ENCODE results near the gene COBLL1.
A peak's percentile ranks its signal among the peaks of the same experiment; 100 is the strongest.

Gene COBLL1

DNA sequence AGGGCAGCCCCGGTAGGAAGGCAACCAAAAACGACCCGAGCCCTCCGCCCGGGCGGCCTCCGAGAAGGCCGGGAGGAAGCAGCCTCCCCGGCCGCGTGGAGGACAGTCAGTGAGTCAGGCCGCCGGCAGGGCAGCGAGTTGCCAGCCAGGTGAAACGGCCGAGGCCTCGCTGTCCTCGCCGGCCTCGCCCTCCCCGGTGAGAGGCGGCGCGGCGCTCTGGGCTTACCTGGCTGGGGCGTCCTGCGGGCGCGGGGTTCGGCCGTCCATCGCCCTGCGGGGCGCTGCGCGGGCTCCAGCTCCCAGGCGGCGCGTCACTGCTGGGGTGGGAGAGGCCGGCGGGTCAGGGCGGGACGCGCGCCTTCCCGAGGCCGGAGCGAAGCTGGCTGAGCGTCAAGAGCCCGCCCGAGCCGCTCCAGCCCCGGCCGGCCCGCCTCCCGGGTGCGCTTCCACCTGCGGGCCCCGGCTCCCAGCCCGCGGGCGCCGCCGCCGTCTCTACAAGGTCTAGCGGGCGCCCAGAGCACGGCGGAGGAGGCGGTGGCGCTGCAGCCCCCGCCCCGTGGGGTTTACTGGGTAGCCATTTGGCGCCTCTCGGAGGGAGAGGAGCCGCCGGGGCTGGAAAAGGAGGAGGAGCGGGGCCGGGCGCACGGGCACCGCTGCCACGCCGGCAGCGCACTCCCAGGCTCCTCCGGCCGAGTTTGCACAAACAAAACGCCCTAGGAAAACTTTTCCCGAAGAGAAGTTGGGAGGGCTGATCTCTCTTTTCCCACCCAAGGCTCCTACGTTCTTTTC lies 499 bp downstream of the COBLL1 start:
- DNase-seq (ENCODE audit: low read depth), result peak; percentile 21
- TF ChIP-seq, protein P1, sequence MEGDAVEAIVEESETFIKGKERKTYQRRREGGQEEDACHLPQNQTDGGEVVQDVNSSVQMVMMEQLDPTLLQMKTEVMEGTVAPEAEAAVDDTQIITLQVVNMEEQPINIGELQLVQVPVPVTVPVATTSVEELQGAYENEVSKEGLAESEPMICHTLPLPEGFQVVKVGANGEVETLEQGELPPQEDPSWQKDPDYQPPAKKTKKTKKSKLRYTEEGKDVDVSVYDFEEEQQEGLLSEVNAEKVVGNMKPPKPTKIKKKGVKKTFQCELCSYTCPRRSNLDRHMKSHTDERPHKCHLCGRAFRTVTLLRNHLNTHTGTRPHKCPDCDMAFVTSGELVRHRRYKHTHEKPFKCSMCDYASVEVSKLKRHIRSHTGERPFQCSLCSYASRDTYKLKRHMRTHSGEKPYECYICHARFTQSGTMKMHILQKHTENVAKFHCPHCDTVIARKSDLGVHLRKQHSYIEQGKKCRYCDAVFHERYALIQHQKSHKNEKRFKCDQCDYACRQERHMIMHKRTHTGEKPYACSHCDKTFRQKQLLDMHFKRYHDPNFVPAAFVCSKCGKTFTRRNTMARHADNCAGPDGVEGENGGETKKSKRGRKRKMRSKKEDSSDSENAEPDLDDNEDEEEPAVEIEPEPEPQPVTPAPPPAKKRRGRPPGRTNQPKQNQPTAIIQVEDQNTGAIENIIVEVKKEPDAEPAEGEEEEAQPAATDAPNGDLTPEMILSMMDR (IDR thresholded peaks at IDR 0.05; ENCODE audit: low read depth, low read length), result no peak
- TF ChIP-seq MYC (IDR thresholded peaks at IDR 0.05; ENCODE audit: low read depth, low read length) (no peak), POLR2A (IDR thresholded peaks at IDR 0.05; ENCODE audit: extremely low read depth, insufficient read length) (no peak), MAX (IDR thresholded peaks at IDR 0.05; ENCODE audit: low read depth, low read length) (no peak)
- no peak overlapping the region for H3K4me3 ChIP-seq (ENCODE audit: low read depth, low read length)

DNA sequence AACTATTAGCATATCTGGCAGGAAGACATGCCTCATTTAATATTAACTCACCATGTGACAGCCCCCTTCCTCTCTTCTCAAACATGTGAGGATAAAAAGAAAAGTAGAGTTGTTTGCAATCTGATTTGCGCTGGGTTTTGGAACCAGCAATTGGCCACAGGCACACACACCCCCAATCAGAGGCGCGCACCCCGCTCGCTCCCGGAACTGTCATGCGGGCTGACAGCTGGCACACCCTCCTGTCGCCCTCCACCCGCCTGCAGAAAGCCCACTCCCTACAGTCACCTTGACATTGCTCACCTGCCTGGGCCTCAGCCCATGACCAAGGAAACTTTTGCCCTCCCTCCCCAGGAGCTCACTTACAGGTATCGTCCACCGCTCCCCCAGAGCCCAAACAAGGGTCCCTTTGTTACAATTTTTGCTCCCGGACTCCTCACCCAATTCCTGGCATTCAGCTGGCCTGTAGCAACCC lies 1.1 kb downstream of the COBLL1 start:
- TF ChIP-seq MAX (IDR thresholded peaks at IDR 0.05; ENCODE audit: low read depth, low read length), result no peak
- TF ChIP-seq POLR2A (IDR thresholded peaks at IDR 0.05; ENCODE audit: extremely low read depth, insufficient read length), result no peak
- TF ChIP-seq MYC (IDR thresholded peaks at IDR 0.05; ENCODE audit: low read depth, low read length), result no peak
- TF ChIP-seq, protein P1 (IDR thresholded peaks at IDR 0.05; ENCODE audit: low read depth, low read length), result no peak
- H3K4me3 ChIP-seq (ENCODE audit: low read depth, low read length), result no peak overlapping the region
- no peak for DNase-seq (ENCODE audit: low read depth)

DNA sequence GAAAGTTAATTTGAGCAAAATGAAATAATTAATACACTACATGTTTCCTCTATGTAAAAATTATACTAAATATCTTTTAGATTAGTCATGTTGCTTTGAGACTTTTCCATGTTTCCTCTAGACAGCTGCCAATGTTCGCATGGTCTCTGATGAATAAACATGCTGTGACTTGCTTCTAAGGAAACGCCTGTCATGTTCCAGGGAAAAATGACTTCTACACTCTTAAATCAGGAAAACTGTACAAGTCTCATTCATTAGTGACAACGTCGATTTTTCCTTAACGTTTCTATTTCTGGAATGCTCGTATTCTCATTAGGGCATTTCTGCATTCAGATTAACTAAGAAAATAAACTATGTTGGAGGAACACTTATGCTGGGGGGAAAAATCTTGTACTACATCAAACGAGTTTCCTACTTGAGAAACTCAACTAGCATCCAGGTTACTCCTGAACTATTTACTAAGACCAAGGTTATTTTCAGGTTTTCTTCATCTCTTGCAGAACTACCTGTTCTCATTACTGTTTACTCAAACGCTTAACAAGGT lies 1.6 kb downstream of the COBLL1 start:
- no peak for DNase-seq (ENCODE audit: low read depth)
- no peak overlapping the region for H3K4me3 ChIP-seq (ENCODE audit: low read depth, low read length)

GRCh38 chr2:164837807-164838206 lies 3.8 kb downstream of the COBLL1 start:
- no peak overlapping the region for H3K4me3 ChIP-seq (ENCODE audit: low read depth, low read length)
- DNase-seq (ENCODE audit: low read depth), result no peak
- TF ChIP-seq MYC (IDR thresholded peaks at IDR 0.05; ENCODE audit: low read depth, low read length) (no peak), MAX (IDR thresholded peaks at IDR 0.05; ENCODE audit: low read depth, low read length) (no peak), POLR2A (IDR thresholded peaks at IDR 0.05; ENCODE audit: extremely low read depth, insufficient read length) (no peak)
- TF ChIP-seq, protein P1 (IDR thresholded peaks at IDR 0.05; ENCODE audit: low read depth, low read length), result no peak

More for the DNA sequence above, 1.6 kb downstream of the COBLL1 start:
- TF ChIP-seq MAX (IDR thresholded peaks at IDR 0.05; ENCODE audit: low read depth, low read length) (no peak), POLR2A (IDR thresholded peaks at IDR 0.05; ENCODE audit: extremely low read depth, insufficient read length) (no peak), MYC (IDR thresholded peaks at IDR 0.05; ENCODE audit: low read depth, low read length) (no peak)
- TF ChIP-seq, protein P1 (IDR thresholded peaks at IDR 0.05; ENCODE audit: low read depth, low read length), result no peak

GRCh38 chr2:164836907-164837306 lies 4.7 kb downstream of the COBLL1 start:
- DNase-seq (ENCODE audit: low read depth), result no peak
- H3K4me3 ChIP-seq (ENCODE audit: low read depth, low read length), result no peak overlapping the region
- no peak for TF ChIP-seq MYC (IDR thresholded peaks at IDR 0.05; ENCODE audit: low read depth, low read length)

GRCh38 chr2:164835302-164835701 lies 6.3 kb downstream of the COBLL1 start:
- DNase-seq (ENCODE audit: low read depth), result no peak

More at GRCh38 chr2:164835302-164835701, 6.3 kb downstream of the COBLL1 start:
- no peak overlapping the region for H3K4me3 ChIP-seq (ENCODE audit: low read depth, low read length)
- no peak for TF ChIP-seq MAX (IDR thresholded peaks at IDR 0.05; ENCODE audit: low read depth, low read length)
